Ectodermal cell (in vitro differentiated cells): ENCODE results near the gene ERGIC3.

Experiments used
- H3K27ac ChIP-seq: 2 replicates; pipeline ENCODE4 v1.7.0; 2013; ENCODE audit warnings: mild to moderate bottlenecking, low read depth, low read length; ENCODE audit not compliant: insufficient read depth, poor library complexity, severe bottlenecking
- H3K27me3 ChIP-seq: 2 replicates; pipeline ENCODE4 v1.7.0; 2013; ENCODE audit warnings: mild to moderate bottlenecking, low read length; ENCODE audit not compliant: insufficient read depth, control insufficient read depth, poor library complexity, severe bottlenecking
- H3K36me3 ChIP-seq: one replicate; pipeline ENCODE4 v1.7.0; 2013; ENCODE audit warnings: low read length; ENCODE audit not compliant: control insufficient read depth, insufficient read depth
- H3K4me1 ChIP-seq: one replicate; pipeline ENCODE4 v1.7.0; 2013; ENCODE audit warnings: low read length; ENCODE audit not compliant: control insufficient read depth, insufficient read depth
- H3K4me3 ChIP-seq: 2 replicates; pipeline ENCODE4 v1.7.0; 2013; ENCODE audit warnings: low read depth, low read length, control low read depth; ENCODE audit not compliant: insufficient read depth
- H3K9me3 ChIP-seq: 2 replicates; pipeline ENCODE4 v1.7.0; 2013; ENCODE audit warnings: mild to moderate bottlenecking, low read length, moderate library complexity; ENCODE audit not compliant: control insufficient read depth
- WGBS, 2 experiments: methylation state at CpG; one replicate each; pipeline ENCODE4 v1.1.7; 2013; ENCODE audit warnings: missing lambda C conversion rate in 2 of 2; 5-methylcytosine and 5-hydroxymethylcytosine counted together

ERGIC3 gene

DNA sequence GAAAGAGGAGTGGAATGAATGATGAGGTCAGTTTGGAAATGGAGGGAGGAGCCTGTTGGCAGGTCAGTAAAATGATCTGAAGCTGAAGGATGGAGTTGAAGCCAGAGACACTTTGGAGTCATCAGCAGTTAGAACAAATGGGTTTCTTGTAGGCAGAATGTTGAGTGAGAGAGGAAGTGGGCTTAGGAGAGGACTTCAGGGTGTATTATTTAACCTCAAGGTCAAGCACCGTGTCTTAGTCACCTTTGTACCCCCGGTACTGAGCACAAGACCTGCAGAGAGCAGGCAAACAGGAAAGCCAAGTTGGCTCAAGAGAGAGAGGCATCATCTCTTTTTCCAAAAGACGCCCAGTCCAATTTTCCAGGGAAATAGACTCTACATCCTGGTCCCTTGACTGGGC, 35.7 kb upstream of the ERGIC3 start:
- H3K36me3 ChIP-seq = peaks cover 72% of the 10 kb centered on the region
- no peak overlapping the region for H3K4me3 ChIP-seq
- no peaks in the 10 kb centered on the region for H3K4me1 ChIP-seq
- 96 to 98% methylated on average over 3 of the region's 3 CpGs for WGBS, 2 experiments
- H3K9me3 ChIP-seq = no peaks in the 10 kb centered on the region
- H3K27me3 ChIP-seq = no peaks in the 10 kb centered on the region
- no peak overlapping the region for H3K27ac ChIP-seq

DNA sequence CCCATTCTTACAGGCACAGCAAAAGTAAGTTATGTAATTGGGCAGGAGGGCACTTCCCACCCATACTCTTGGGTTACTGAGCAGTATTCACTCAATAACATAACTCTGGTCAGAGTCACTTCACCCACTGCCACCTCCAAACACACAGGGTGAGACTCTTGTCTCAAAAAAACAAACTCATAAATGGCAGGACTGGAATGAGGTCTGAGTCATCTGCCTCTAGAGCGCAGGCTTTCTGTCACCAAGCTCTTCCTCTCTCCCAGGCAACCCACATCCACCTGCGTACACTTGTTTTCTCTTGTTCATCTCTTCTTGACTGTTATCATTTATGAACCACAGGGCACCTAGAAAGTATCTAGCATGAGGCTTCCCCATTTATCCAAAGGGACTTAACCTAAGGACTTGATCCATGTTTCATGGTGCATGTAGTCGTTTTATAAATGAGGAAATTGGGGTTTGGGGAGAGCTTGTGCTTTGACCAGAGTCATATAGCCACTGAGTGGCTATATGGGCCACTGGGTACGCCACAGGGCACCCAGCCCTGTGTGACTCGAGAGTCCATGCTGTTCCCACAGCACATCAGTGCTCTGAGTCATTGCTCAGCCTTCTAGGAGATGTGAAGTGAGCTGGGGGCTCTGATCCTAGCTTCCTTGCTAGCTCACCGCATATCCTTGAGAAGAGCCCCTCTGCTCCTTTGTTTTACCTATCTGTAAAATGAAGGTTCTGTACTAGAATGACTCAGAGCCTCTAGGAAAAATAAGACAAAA, 34.8 kb upstream of the ERGIC3 start:
- Histone ChIP-seq H3K9me3 (no peaks in the 10 kb centered on the region), H3K27me3 (no peaks in the 10 kb centered on the region), H3K36me3 (peaks cover 66% of the 10 kb centered on the region), H3K4me1 (no peaks in the 10 kb centered on the region), H3K4me3 (no peak overlapping the region), H3K27ac (no peak overlapping the region)
- WGBS, 2 experiments = 92 to 94% methylated on average over 6 of the region's 6 CpGs

DNA sequence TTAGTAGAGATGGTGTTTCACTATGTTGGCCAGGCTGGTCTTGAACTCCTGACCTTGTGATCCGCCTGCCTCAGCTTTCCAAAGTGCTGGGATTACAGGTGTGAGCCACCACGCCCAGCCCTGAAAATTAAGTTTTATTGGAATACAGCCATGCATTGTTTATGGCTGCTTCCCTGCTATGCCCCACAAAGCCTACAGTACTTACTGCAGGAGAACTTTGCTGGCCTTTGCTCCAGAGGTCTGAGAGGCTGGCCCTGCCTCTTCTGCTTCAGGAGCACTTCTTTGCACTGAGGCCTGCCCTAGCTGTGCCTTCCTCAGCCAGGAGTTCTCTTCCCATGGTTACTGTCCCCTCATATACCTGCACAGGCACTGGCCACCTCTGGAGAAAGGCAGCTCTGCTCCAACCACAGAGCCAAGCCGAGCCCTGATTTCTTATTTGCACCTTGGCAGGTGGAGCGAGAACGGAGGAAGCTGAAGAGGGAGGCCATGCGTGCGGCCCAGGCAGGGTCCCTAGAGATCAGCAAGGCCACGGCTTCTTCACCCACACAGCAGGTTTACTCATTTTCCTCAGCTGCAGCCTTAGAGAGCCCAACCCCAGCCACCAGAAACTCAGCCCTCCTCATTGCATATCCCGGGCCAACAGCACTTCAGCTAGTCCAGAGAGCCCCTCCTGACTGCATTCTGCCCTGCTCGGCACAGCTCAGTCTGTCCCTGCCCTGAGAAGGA, 33.2 kb upstream of the ERGIC3 start:
- no peaks in the 10 kb centered on the region for H3K27me3 ChIP-seq
- 90% methylated on average over 10 of the region's 10 CpGs for WGBS, 2 experiments
- H3K9me3 ChIP-seq = no peaks in the 10 kb centered on the region
- peaks cover 52% of the 10 kb centered on the region for H3K36me3 ChIP-seq
- H3K4me1 ChIP-seq = no peaks in the 10 kb centered on the region
- H3K27ac ChIP-seq = no peak overlapping the region
- no peak overlapping the region for H3K4me3 ChIP-seq

DNA sequence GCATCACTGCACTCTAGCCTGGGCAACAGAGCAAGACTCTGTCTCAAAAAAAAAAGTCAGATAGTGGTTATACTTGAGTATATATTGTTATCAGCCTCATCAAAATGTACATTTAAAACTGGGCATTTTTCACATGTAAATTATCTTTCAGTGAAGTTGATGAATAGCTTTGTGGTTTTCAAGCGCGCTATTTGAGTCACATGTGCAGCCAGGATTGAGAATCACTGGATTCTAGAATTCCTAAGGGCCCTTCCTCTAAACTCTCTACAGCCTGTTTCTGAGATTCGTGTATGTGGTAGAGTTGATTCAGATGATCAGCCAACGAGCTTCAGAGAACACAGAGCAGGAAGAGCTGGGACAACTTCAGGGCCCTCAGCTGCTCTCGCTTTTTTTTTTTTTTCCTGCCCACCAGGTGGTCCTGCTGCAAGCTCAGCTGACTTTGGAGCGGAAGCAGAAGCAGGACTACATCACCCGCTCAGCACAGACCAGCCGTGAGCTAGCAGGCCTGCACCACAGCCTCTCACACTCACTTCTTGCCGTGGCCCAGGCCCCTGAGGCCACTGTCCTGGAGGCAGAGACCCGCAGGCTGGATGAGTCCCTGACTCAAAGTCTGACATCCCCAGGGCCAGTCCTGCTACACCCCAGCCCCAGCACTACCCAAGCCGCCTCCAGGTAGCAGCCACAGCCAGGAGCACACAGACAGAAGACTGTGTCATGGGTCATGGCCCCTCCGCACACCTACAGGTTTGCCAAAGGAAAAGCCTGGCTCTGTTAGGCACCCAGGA, 30.7 kb upstream of the ERGIC3 start:
- Histone ChIP-seq H3K4me3 (no peak overlapping the region), H3K4me1 (no peaks in the 10 kb centered on the region), H3K27me3 (no peaks in the 10 kb centered on the region), H3K27ac (no peak overlapping the region), H3K9me3 (no peaks in the 10 kb centered on the region), H3K36me3 (peaks cover 37% of the 10 kb centered on the region)
- 86 to 87% methylated on average over 12 of the region's 12 CpGs for WGBS, 2 experiments

DNA sequence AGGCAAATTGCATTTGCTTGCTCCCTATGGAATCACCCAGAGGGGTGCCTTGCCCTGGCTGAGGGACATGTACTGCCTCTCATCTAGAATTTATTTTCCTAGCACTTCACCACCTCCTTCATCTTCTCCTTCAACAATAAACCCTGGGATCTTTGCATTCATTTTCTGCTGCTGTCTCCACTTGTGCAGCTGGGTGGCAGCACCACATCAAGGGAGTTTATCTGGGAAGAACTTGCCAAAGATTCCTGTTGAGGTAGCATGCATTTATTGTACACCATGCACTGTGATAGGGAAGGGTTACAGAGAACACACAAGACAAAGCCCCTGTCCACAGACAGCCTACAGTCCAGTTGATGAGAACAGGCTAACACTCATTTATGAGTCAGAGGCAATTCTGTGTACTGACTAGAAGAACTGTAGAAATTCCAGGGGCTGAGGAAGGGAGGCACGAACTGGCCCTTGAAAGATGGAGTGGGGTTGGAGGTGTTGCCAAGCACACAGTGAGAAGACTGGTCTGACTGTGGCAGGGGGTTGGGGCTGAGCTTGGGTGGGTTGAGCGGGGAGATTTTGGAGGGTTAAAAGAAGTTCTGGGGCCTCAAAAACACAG, 30.0 kb upstream of the ERGIC3 start:
- WGBS, 2 experiments = 94 to 98% methylated on average over 2 of the region's 2 CpGs
- no peaks in the 10 kb centered on the region for H3K27me3 ChIP-seq
- H3K36me3 ChIP-seq = peaks cover 31% of the 10 kb centered on the region
- no peaks in the 10 kb centered on the region for H3K4me1 ChIP-seq
- no peak overlapping the region for H3K4me3 ChIP-seq
- H3K27ac ChIP-seq = no peak overlapping the region
- H3K9me3 ChIP-seq = no peaks in the 10 kb centered on the region

DNA sequence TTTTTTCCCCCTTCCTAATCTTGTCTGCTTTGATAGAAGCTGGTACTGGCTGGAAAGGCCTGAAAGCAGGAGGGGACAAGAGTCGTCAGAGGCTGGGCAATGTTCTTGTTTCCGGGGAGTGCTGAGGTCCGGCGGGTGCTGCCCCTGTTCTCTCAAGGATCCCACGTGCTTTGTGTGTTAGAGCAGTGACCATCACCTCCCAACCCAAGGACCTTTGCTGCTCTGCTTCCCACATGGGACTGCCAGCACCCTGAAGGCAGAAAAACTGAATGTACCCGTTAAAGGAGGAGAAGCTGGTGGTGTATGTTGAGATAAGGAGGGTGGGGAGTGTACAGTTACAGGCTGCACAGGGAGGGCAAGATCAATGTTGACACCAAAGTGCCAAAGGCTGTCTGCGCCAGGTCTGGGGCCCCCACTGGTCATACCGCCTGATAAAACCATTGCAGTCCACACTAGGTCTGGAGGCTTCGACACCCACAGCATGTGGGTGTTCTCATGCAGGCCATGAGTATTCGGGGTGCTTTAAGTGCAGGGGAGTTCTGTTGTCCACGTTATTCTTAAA, 27.4 kb upstream of the ERGIC3 start:
- Histone ChIP-seq H3K27me3 (no peaks in the 10 kb centered on the region), H3K4me1 (no peaks in the 10 kb centered on the region), H3K27ac (no peak overlapping the region), H3K36me3 (peaks cover 17% of the 10 kb centered on the region), H3K9me3 (no peaks in the 10 kb centered on the region), H3K4me3 (no peak overlapping the region)
- WGBS, 2 experiments = 91 to 97% methylated on average over 11 of the region's 11 CpGs

DNA sequence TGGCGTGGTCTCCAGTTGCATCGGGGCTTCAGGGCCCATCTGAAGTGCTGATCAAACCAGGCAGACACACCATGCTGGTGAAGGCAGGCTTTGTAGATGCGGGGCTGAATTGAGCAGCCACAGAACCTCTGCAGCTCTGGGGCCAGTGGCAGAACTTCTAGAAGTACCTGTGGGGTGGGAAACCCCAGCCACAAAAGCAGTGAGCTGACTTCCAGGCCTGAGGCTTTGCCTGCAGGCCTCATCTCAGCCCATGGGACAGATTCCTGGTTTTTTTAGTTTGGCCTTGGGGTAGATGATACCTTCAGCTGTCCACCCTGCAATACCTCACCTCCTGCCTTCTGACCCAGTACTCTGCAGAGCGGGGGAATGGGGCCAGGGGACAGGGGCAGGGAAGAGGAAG, 26.5 kb upstream of the ERGIC3 start:
- Histone ChIP-seq H3K36me3 (peaks cover 8% of the 10 kb centered on the region), H3K27me3 (no peaks in the 10 kb centered on the region), H3K4me3 (no peak overlapping the region), H3K4me1 (no peaks in the 10 kb centered on the region), H3K9me3 (no peaks in the 10 kb centered on the region), H3K27ac (no peak overlapping the region)
- WGBS, 2 experiments = 92 to 95% methylated on average over 4 of the region's 4 CpGs

DNA sequence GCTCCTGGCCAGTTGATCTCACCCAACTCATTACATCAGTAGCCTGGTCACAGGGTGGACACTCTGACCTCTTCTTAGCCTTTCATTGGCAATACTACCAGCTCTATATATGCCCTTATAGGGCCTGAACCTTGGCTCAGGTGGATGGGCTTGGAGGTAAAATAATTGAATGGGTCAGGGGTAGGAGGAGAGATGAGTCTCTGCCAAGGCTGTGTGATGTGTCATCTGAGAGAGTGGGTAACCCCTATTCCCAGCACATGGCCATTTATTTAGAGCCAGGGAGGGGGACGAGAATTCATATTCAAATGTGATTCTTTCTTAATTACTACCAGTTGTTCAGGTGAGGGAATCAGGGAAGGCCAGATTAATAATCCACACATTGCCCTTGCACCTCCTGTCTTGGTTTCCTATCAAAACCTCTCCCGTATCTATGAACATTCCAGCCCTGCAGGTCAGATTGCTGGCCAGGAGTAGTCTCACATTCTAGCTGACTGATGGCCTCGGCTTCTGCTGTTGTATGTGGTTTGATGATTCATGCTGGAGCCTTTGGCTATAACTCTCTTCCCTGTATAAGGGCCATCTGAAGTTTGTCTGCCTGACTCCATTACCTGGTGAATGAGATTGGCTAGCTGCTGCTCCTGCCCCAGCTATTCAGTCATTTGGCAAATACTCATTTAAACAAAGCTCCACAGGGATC, 25.8 kb upstream of the ERGIC3 start:
- H3K9me3 ChIP-seq = no peaks in the 10 kb centered on the region
- no peaks in the 10 kb centered on the region for H3K4me1 ChIP-seq
- no peaks in the 10 kb centered on the region for H3K27me3 ChIP-seq
- WGBS, 2 experiments = 91 to 93% methylated on average over 3 of the region's 3 CpGs
- no peak overlapping the region for H3K4me3 ChIP-seq
- H3K27ac ChIP-seq = no peak overlapping the region
- peaks cover 4% of the 10 kb centered on the region for H3K36me3 ChIP-seq

DNA sequence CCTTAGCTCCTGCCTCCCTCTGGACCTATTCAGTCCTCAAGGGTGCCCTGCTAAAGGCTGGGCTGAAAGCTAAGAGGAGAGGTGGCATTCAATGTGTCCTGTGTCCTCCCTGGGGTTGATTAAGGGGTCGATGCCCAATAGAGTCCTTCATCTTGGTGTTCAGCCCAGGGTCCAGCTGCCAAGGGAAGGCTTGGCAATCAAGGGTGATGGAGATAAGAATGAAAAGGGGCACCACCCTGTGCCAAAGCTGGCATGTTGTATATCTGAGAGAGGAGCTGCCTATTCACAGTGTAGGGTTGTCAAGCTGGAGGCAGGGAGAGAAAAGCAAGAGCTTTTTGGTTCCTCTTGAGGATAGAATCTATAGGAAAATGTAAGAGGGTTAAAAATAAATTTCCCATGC, 24.8 kb upstream of the ERGIC3 start:
- 97 to 100% methylated on average over 1 of the region's 1 CpG for WGBS, 2 experiments
- no peak overlapping the region for H3K4me3 ChIP-seq

More for the DNA sequence above, 24.8 kb upstream of the ERGIC3 start:
- H3K27ac ChIP-seq = no peak overlapping the region
- H3K36me3 ChIP-seq = no peaks in the 10 kb centered on the region
- H3K4me1 ChIP-seq = no peaks in the 10 kb centered on the region
- H3K9me3 ChIP-seq = no peaks in the 10 kb centered on the region
- no peaks in the 10 kb centered on the region for H3K27me3 ChIP-seq
